PC-9 (cell line): Measurements from ENCODE around the gene ANKS1B.

ENCODE experiments used
- EZH2 ChIP-seq: fragments of 200-600 bp; sonication (generic); IDR thresholded peaks from 2 replicates; pipeline ENCODE4 v1.8.0; 2017; ENCODE audit warnings: antibody characterized with exemption, low read depth
- TF ChIP-seq, protein P1 (sequence below): fragments of 200-600 bp; sonication (generic); conservative IDR thresholded peaks from 2 replicates; pipeline ENCODE4 v1.6.1; 2017; ENCODE audit warnings: mixed run types, antibody characterized with exemption, mild to moderate bottlenecking, moderate library complexity

DNA sequence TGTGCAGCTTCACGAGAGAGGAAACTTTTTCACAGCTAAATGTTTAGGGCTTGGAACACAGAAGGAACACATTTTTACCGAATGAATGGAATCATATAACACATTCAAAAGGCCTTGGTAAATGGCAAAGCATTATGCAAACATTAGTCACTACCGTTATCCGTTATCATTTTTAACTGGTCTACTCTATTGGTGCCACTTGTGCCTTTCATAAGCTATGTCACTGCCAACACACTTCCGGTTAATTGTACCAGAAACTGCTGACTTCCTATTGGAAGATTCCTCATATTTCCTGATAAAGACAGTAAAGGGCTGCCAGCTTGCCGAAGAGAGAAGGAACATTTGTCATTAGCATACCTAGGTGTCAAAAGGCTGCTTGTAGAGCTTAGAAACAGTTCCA is 1170.5 kb downstream of the ANKS1B start:
- TF ChIP-seq, protein P1, sequence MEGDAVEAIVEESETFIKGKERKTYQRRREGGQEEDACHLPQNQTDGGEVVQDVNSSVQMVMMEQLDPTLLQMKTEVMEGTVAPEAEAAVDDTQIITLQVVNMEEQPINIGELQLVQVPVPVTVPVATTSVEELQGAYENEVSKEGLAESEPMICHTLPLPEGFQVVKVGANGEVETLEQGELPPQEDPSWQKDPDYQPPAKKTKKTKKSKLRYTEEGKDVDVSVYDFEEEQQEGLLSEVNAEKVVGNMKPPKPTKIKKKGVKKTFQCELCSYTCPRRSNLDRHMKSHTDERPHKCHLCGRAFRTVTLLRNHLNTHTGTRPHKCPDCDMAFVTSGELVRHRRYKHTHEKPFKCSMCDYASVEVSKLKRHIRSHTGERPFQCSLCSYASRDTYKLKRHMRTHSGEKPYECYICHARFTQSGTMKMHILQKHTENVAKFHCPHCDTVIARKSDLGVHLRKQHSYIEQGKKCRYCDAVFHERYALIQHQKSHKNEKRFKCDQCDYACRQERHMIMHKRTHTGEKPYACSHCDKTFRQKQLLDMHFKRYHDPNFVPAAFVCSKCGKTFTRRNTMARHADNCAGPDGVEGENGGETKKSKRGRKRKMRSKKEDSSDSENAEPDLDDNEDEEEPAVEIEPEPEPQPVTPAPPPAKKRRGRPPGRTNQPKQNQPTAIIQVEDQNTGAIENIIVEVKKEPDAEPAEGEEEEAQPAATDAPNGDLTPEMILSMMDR = no peak
- TF ChIP-seq EZH2 = no peak
